ENCODE data around the gene CCT6A. TPM values are rescaled to one million over a fixed set of nuclear protein-coding genes. Genes with fewer than 3 reads are reported as not detected.
"Not testable (repeated sequence)": the region's sequence is repeated elsewhere in the genome, so short reads cannot be mapped to it uniquely, and the experiment has no call there.

The CCT6A gene
- total RNA-seq, 1 donor from 2014 or later: 221 TPM

- Mint-ChIP-seq H3K4me3 (peak overlapping the region; percentile 89), H3K36me3 (ENCODE audit: low read depth) (peaks cover 10% of the 10 kb centered on the region), H3K4me1 (peaks cover 11% of the 10 kb centered on the region), H3K9me3 (no peaks in the 10 kb centered on the region), H3K27ac (ENCODE audit: unreplicated experiment) (peak overlapping the region; percentile 85), H3K27me3 (ENCODE audit: low read depth) (no peaks in the 10 kb centered on the region)
- peak; percentile 70 for DNase-seq (ENCODE audit: low read depth, low spot score)
- peak; percentile 53 for TF ChIP-seq CTCF (conservative IDR thresholded peaks at IDR 0.05)
Measured at GRCh38 chr7:56033671-56034432, 17.7 kb upstream of the CCT6A start.

- H3K4me1 Mint-ChIP-seq: no peaks in the 10 kb centered on the region
- no peak overlapping the region for H3K4me3 Mint-ChIP-seq
- H3K27me3 Mint-ChIP-seq (ENCODE audit: low read depth): no peaks in the 10 kb centered on the region
- no peak overlapping the region for H3K27ac Mint-ChIP-seq (ENCODE audit: unreplicated experiment)
- H3K9me3 Mint-ChIP-seq: no peaks in the 10 kb centered on the region
- H3K36me3 Mint-ChIP-seq (ENCODE audit: low read depth): peaks cover 3% of the 10 kb centered on the region
- no peak for TF ChIP-seq CTCF (conservative IDR thresholded peaks at IDR 0.05)
- DNase-seq (ENCODE audit: low read depth, low spot score): no peak
Measured at GRCh38 chr7:56040730-56041129, 10.8 kb upstream of the CCT6A start.

- H3K36me3 Mint-ChIP-seq (ENCODE audit: low read depth); H3K27ac Mint-ChIP-seq (ENCODE audit: unreplicated experiment); H3K9me3 Mint-ChIP-seq; DNase-seq (ENCODE audit: low read depth, low spot score); H3K4me3 Mint-ChIP-seq; H3K27me3 Mint-ChIP-seq (ENCODE audit: low read depth): not testable (repeated sequence)
- peaks cover 14% of the 10 kb centered on the region for H3K4me1 Mint-ChIP-seq
Measured at GRCh38 chr7:56045758-56046157, 5.8 kb upstream of the CCT6A start.

GRCh38 chr7:56046721-56047445 lies 4.7 kb upstream of the CCT6A start:
- H3K36me3 Mint-ChIP-seq (ENCODE audit: low read depth): peaks cover 3% of the 10 kb centered on the region
- H3K27ac Mint-ChIP-seq (ENCODE audit: unreplicated experiment): no peak overlapping the region
- peak overlapping the region; percentile 56 for H3K4me3 Mint-ChIP-seq
- H3K9me3 Mint-ChIP-seq: no peaks in the 10 kb centered on the region
- no peak for DNase-seq (ENCODE audit: low read depth, low spot score)
- TF ChIP-seq CTCF (conservative IDR thresholded peaks at IDR 0.05): no peak
- peaks cover 19% of the 10 kb centered on the region for H3K4me1 Mint-ChIP-seq
- H3K27me3 Mint-ChIP-seq (ENCODE audit: low read depth): no peaks in the 10 kb centered on the region

GRCh38 chr7:56047446-56048116 lies 4.0 kb upstream of the CCT6A start:
- H3K36me3 Mint-ChIP-seq (ENCODE audit: low read depth); H3K27ac Mint-ChIP-seq (ENCODE audit: unreplicated experiment); H3K4me3 Mint-ChIP-seq; DNase-seq (ENCODE audit: low read depth, low spot score); H3K9me3 Mint-ChIP-seq; H3K27me3 Mint-ChIP-seq (ENCODE audit: low read depth): not testable (repeated sequence)
- peaks cover 19% of the 10 kb centered on the region for H3K4me1 Mint-ChIP-seq

GRCh38 chr7:56048245-56048644 lies 3.3 kb upstream of the CCT6A start:
- Mint-ChIP-seq H3K36me3 (ENCODE audit: low read depth) (no peaks in the 10 kb centered on the region), H3K27ac (ENCODE audit: unreplicated experiment) (no peak overlapping the region), H3K4me1 (peaks cover 24% of the 10 kb centered on the region), H3K9me3 (no peaks in the 10 kb centered on the region), H3K27me3 (ENCODE audit: low read depth) (no peaks in the 10 kb centered on the region), H3K4me3 (peak overlapping the region; percentile 25)
- no peak for DNase-seq (ENCODE audit: low read depth, low spot score)
- TF ChIP-seq CTCF (conservative IDR thresholded peaks at IDR 0.05): no peak

Measured in neural crest cell (in vitro differentiated cells).